ENCODE measurements around the gene IL3.
A peak's percentile ranks its signal among the peaks of the same experiment; 100 is the strongest.
"Not testable (repeated sequence)": the region's sequence is repeated elsewhere in the genome, so short reads cannot be mapped to it uniquely, and the experiment has no call there.

The IL3 gene

DNA sequence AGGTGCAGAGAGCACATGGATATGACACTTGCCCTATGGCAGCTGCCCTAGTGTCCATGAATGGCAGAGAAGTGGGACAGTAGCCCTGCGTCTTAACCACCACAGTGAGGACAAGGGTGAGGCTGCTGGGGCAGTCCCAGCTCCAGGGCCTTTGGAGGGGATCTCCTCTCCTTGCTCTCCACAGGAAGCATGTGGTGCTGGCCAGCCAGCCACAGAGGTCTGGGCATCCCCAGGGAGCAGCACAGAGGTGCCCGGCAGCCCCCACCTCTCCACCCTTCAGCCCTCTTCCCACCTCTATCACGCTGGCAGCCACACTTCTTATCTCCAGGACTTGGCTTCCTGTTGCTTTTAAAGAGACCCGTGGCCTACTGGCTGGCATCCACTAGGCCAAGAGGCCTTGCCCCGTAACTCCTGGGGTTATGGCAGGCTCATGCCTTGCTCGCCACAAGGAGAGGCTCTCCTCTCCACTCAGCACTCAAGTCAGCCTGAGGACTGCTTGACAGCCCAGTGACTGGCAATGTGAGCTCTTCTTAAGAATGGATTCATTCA is 35.0 kb downstream of the IL3 start:
- no peak for DNase-seq (ENCODE audit: low spot score)

DNA sequence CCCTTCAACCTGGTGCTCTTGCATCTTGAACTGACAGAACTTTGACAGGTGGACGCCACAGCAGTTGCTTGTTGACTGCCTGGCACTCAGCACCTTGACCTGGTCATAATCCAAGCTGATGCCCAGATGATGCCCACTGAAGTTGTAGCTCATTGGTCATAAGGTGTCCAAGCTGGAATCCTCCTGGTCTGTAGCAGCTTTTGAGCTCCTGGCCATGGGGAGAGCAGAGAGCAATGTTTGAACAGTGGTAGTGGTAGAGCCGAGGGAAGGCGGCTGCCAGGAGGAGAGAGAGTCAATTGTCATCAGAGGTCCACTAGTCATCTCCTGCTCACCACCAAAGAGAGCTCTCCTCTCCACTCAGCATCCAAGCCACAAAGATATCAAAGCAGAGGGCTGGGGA is 36.4 kb downstream of the IL3 start:
- no peak for DNase-seq (ENCODE audit: low spot score)

- peak; percentile 29 for DNase-seq (ENCODE audit: low spot score)
Measured at GRCh38 chr5:132098151-132098594, 37.7 kb downstream of the IL3 start.

DNA sequence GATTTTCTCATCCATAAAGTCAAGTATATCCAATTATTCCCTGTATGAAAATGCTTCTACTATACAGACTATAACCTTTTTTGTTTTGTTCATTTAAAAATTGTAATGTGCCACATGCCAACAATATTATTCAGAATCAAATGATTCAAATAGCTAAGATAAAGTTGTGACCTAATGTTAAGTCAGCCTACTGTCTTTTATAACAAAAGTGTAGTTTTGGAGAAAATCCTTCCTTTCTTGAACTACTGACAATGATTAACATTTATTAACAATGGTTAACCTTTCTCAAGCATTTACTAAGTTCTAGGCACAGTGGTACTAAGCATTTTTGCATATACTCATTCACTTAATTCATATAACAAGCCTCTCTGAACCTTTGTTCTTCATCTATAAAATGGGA is 38.2 kb downstream of the IL3 start:
- no peak for DNase-seq (ENCODE audit: low spot score)

GRCh38 chr5:132099076-132099748 is 38.8 kb downstream of the IL3 start:
- DNase-seq (ENCODE audit: low spot score) = no peak

DNA sequence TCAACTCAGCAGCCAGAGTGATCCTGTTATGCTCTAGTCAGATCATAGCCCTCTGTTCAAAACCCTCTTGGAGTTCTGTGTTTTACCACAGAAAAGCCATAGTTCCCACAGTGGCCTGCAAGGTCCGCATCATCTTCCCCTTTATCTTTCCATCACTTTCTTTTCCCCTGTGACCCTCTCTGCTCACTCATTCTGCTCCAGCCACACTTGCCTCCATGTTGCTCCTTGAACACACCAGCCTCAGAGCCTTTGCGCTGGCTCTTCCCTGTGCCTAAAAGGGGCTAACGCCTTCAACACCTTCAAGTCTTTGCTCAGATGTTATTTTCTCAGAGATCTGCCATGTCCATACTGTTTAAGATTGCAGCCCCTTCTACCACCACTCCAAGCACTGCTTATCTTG is 39.5 kb downstream of the IL3 start:
- DNase-seq (ENCODE audit: low spot score) = no peak

GRCh38 chr5:132100672-132101261 is 40.3 kb downstream of the IL3 start:
- no peak for DNase-seq (ENCODE audit: low spot score)

DNA sequence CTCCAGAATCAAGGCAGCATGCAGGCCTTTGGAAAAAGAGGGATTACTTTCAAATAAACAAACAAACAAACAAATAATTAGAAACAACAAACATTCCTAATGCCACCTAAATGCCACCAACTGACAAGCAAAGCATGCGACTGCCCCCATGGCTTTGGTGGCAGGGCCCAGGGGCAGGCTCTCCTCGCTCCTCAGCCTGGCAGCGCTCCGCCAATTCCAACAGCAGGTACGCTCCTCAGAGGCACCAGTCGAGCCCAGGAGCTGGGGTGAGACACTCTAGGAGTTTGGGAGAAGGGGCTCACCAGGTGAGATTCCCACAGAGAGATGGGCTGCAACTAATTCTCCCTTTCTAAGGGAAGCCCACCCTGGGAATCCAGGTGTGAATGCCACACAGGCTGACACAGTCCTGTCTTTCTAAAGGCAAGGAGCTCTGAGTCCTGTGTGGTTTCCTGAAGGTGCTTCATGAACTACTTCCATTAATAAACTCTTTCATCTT is 41.0 kb downstream of the IL3 start:
- no peak for DNase-seq (ENCODE audit: low spot score)

GRCh38 chr5:132102101-132102701 is 41.7 kb downstream of the IL3 start:
- DNase-seq (ENCODE audit: low spot score) = no peak

DNA sequence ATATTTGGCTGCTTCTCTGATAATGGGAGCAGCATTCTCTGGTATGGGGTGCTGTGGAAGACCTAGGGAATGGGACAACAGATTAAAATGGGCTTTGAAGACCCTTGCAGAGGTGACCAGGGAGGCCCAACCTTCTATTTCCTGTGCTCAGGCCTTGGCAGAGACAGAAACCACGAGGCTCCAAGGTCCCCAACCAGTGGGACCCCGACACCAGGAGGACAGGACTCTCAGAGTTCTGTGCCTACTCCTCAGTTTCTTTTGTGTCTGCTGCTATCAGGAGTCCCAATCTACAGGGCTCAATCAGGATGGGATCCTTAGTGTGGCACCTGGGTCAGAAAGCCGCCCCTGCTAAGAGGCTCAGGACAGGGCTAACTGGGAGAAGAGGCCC is 42.5 kb downstream of the IL3 start:
- DNase-seq (ENCODE audit: low spot score) = no peak

DNA sequence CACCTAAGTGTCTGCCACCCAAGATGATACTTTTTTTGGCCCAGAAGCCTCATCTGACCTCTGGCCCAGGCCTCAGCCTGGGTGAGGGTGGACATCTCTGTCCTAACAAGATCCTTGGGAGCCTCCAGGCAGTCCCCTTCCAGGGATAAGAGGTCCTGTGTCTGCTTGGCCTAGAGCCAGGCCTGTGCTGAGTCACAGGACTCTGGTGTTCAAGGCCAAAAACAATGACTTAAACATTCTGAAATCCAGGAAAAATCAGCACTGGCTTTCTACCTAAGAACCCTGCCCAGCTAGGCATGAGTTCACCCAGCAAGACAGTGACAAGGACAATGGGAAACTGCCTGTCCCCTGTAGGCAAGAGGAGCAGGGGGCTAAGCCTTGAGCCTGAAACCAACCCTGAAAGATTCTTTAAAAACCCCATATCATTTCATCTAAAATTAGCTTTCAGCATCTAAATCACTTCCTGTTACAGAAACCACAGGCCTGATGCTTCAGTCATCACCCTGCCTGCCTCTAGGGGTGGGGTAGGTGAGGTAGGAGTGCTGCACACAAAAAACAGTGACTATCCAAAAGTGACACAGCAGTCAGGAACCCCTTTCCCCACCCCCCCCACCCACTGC is 43.0 kb downstream of the IL3 start:
- DNase-seq (ENCODE audit: low spot score) = peak; percentile 91

GRCh38 chr5:132103969-132104391 is 43.5 kb downstream of the IL3 start:
- DNase-seq (ENCODE audit: low spot score) = no peak

DNA sequence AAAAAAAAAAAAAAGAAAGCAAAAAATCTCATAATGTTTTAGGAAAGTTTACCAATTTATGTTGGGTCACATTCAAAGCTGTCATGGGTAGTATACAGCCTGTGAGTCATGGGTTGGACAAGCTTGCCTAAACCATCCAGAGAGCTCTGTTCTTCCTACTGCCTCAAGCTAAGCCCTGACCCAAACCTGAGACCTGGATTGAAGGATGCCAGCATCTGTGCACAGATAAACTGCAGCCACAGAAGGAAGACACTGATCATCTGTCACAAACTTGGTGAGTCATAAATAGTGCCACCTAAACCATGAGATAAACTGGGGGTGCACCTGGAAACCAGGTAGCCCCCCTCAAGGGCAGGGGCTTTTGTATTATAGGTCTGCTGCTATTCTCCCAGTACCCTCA is 44.1 kb downstream of the IL3 start:
- peak; percentile 62 for DNase-seq (ENCODE audit: low spot score)

GRCh38 chr5:132105688-132106087 is 45.2 kb downstream of the IL3 start:
- DNase-seq (ENCODE audit: low spot score) = no peak

GRCh38 chr5:132108495-132108894 is 48.0 kb downstream of the IL3 start:
- not testable (repeated sequence) for DNase-seq (ENCODE audit: low spot score)

DNA sequence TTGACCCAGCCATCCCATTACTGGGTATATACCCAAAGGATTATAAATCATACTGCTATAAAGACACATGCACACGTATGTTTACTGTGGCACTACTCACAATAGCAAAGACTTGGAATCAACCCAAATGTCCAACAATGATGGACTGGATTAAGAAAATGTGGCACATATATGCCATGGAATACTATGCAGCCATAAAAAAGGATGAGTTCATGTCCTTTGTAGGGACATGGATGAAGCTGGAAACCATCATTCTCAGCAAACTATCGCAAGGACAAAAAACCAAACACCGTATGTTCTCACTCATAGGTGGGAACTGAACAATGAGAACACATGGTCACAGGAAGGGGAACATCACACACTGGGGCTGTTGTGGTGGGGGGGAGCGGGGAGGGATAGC is 48.5 kb downstream of the IL3 start:
- not testable (repeated sequence) for DNase-seq (ENCODE audit: low spot score)

DNA sequence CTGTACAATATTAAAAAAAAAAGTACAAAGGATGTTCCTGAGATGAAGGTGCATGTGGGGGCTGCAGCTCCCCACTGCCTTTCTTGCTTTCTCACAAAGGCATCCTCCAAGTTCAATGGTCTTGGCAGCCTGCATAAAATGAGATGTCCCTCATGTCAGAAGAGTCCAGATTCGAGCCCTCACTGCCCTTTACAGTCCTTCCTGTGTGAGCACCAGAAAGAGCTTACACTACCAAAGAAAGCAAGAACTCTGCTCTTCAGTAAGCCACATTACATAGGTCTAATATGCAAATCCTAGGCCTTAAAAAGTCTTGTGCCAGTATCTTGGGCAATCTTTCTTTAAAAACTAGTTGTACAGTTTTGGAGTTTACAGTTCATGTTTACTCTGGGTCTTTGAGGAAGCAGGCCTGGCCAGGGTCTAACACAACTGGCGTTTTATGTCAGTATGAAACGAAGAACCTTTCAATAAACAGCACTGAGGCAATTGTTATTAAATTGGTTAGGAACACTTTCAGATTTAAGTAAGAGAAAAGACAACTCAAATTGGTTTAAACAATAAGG is 49.1 kb downstream of the IL3 start:
- no peak for DNase-seq (ENCODE audit: low spot score)

GRCh38 chr5:132110195-132110594 is 49.7 kb downstream of the IL3 start:
- DNase-seq (ENCODE audit: low spot score) = no peak

GRCh38 chr5:132110930-132111329 is 50.5 kb downstream of the IL3 start:
- DNase-seq (ENCODE audit: low spot score) = no peak

- no peak for DNase-seq (ENCODE audit: low spot score)
Measured at GRCh38 chr5:132112111-132112510, 51.7 kb downstream of the IL3 start.

Data from AG08395 (cell line).